Inflammatory macrophage (primary cell): ENCODE results near the gene KNG1.
"Not testable (repeated sequence)": the region's sequence is repeated elsewhere in the genome, so short reads cannot be mapped to it uniquely, and the experiment has no call there.

Source experiments
- DNase-seq, 2 donors: peaks; one replicate each; pipeline ENCODE4 v3.0.0-alpha.2; 2020 to 2022
- total RNA-seq, 18 experiments: gene quantifications; one replicate each; lab custom pipeline; 2026; ENCODE audit warnings: mixed read lengths in 6 of 18, inconsistent platforms in 2 of 18; lab: John Stamatoyannopoulos, UW

The KNG1 gene
- total RNA-seq: 0 to 0.16 (median 0) reads per million in 18 experiments

GRCh38 chr3:186717039-186717457 lies at the start of gene KNG1:
KNG1 (plus strand) TSS chr3:186717359; CDS start chr3:186717543, 184 bp downstream.
- no peak for DNase-seq

- no peak for DNase-seq
Measured at GRCh38 chr3:186668426-186668825, 48.7 kb upstream of the KNG1 start.

DNA sequence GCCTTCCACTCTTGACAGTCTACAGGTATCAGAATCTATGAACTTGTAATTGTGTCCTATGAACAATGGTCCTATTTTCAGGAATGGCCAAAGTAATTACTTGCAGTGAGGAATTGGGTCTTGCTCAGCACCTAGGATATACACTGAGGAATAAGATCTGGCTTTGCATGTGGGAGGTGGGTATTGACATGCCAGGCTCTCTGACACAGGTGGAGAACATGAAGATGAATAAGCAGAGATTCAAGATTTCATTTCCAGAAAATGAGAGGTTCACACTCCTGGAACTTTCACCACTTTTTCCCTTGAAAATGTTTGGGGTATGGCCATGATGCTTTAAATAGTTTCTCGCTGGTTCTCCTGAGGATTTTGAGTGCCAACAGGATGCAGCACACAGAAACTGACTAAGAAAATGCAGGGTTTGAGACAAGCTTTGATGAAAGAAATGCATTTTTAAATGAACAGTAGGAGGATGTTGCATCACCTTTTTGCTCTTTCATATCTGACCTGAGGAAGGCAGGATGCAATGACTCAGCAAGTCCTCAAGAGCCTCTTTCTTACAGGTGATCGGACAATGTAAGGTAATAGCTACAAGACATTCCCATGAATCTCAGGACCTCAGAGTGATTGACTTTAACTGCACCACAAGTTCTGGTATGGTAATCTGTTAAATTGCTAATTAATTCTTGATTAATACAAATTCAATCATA lies 47.6 kb upstream of the KNG1 start:
- DNase-seq: no peak

- peak; percentile 19 to 44 for DNase-seq
Measured at GRCh38 chr3:186670155-186670554, 47.0 kb upstream of the KNG1 start.

DNA sequence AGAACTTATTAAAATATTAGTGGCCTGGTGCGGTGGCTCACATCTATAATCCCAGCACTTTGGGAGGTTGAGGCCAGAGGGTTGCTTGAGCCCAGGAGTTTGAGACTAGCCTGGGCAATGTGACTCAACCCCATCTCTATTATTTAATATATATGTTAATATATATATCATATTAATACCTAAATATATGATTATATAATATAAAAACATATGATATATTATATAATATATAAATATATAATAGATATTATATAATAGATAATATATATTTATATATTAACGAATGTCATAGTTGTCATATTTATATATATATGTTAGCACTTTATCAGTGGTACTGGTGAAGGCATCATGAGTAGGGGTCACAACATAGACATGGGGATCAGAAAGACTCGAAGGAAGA lies 46.1 kb upstream of the KNG1 start:
- DNase-seq: no peak

DNA sequence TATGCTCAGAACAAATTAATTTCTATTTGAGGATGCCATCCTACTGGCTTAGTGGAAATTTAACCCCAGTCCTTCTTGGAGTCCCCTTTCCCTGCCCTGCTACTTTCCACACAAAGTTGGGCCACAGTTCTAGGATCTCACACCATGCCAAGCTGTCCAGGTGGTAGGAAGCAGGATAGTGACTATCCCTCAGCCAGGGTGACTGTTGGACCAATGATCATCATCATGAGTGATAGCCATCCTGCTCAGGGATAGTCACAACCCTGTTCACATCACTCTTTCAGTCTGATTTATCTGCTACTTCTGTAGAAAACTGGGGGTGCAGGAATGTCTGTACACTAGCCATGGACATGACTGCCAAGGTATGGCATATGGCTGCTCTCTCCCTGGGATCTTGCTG lies 38.6 kb upstream of the KNG1 start:
- DNase-seq: no peak

DNA sequence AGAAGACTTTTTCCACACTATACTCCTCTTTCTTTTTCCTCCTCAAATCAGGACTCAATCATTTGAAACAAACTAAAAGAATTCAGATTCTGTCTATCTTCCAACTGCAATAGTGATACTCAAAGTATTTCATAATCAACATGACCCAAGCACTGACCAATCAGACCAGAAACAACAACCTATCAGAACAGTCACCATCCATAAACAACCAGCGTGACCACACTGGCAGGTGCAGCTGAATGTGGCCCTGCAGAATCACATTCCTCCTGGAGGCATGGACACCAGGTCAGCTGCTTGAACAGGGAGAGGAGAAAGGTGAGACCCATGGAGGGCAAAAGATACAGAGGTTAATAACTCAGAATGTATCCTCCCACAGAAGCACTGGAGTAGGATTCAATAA lies 38.0 kb upstream of the KNG1 start:
- no peak for DNase-seq

GRCh38 chr3:186680869-186681268 lies 36.3 kb upstream of the KNG1 start:
- no peak for DNase-seq

DNA sequence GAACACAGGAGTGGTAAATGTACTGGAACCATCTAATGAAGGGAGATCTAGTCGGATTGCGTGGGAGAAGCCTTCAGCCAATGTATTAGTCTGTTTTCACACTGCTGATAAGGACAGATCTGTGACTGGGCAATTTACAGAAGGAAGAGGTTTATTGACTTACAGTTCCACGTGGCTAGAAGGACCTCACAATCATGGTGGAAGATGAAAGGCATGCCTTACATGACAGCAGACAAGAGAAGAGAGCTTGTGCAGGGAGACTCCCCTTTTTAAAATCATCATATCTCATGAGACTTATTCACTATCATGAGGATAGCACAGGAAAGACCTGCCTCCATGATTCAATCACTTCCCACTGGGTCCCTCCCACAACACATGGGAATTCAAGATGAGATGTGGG lies 34.3 kb upstream of the KNG1 start:
- peak; percentile 26 to 58 for DNase-seq

- DNase-seq: no peak
Measured at GRCh38 chr3:186683979-186684378, 33.2 kb upstream of the KNG1 start.

DNA sequence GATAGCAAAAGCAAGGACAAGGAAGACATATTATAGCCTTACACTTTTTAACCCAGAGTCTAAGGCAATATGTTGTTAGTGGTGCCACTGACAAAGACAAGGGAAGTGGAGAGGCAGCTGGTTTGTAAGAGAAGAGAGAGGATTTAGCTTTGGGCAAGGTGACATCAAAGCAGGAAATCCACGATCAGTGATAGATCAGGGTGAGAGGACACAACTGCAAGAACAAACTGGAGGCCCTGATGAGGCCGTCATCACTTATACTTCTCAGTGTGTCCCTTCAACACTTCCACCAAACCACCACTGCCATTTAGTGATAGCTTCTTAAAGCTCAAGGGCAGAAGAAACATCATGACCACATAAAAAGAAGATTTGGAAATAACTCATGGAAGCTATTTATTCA lies 30.7 kb upstream of the KNG1 start:
- DNase-seq: not testable (repeated sequence)

GRCh38 chr3:186687120-186687651 lies 30.0 kb upstream of the KNG1 start:
- no peak for DNase-seq

DNA sequence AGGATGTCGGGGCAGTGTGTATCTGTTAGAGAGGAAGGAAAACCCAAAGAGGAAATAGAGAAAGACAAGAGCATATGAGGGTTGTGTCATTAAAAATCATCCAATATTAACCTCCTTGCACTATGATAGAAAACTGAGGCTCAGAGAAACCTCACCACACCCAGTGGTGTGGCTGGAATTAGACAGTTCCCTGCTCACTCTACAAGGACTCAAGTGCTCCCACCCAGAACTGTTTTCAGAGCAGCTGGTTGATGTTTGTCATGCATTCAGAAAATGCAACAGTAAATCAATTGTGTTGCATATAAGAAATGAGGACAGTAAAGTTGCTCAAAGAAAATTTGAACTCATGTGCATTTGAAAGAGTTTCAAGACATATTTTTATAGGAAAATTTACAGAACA lies 26.9 kb upstream of the KNG1 start:
- not testable (repeated sequence) for DNase-seq

DNA sequence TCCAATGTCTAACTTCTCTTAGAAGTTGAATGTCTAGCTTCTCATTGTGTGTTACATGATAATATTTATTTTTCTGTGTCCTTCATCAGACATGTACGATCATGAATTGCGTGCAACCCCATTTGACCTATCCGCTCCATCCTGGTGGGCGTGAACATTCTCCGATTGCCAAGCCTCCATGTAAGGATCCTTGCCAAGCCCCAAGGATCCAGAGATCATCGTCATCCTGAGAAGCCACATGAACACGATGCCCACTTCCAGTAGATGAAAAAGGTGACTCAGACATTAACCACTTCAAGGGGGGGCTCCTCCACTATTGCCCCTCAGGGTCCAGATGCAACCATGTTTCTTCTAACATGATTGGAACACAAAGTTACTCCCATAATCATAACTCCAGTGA lies 25.5 kb upstream of the KNG1 start:
- DNase-seq: no peak

- no peak for DNase-seq
Measured at GRCh38 chr3:186693843-186694242, 23.3 kb upstream of the KNG1 start.

GRCh38 chr3:186694288-186695032 lies 22.7 kb upstream of the KNG1 start:
- DNase-seq: no peak

GRCh38 chr3:186696522-186696921 lies 20.6 kb upstream of the KNG1 start:
- no peak for DNase-seq

GRCh38 chr3:186697510-186697909 lies 19.6 kb upstream of the KNG1 start:
- no peak for DNase-seq

GRCh38 chr3:186700267-186700666 lies 16.9 kb upstream of the KNG1 start:
- no peak for DNase-seq

DNA sequence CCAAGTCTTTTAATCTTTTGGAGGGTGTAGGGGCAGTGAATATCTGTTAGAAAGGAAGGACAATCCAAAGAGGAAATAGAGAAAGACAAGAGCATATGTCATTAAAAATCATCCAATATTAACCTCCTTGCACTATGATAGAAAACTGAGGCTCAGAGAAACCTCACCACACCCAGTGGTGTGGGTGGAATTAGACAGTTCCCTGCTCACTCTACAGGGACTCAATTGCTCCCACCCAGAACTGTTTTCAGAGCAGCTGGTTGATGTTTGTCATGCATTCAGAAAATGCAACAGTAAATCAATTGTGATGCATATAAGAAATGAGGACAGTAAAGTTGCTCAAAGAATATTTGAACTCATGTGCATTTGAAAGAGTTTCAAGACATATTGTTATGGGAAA lies 14.7 kb upstream of the KNG1 start:
- not testable (repeated sequence) for DNase-seq

DNA sequence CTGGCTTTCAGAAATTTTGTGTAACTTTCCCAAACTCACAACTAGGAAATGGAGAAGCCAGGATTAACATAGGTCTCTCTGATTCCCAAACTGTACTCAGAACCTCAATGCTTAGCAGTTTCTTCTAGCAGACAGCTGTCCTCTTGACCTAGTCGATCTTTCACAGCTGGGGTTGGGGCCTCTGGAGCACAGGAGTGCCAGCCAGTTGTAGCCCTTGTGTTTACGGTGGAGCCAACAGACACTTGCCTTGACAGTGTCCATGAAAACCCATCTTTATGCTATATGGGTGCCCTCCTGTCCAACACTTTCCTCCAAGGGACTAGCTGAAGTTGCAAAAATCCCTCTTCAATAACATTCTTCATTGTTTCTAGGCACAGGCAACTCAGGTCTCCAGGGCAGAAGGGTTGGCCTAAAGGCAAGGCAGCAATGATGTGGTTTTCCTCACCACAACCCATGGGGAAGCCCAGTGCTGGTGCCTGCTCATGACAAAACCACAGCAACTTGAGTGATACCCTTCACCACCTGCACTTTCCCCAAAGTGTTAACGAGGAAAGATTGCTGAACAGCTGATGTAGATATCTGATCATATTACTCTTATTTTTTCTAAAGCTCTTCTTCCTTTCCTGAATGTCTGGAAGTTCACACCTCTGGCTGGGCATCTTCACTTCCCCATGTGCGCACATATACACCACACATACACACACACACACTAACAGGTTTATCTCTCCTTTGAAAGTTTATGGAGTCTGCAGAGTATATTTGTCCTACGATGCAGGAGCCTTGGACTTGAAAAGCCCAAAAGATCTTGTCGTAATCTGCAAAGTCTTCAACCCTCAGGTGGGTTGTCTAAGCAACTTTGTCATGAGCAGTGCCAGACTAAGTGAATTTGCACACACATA lies 11.0 kb upstream of the KNG1 start:
- no peak for DNase-seq

GRCh38 chr3:186708983-186709679 lies 8.0 kb upstream of the KNG1 start:
- no peak for DNase-seq
